ENCODE results near the gene ARHGEF28.

- TF ChIP-seq CTCF (IDR thresholded peaks at IDR 0.05; ENCODE audit: insufficient read depth, low read depth, low read length): no peak
- TF ChIP-seq EZH2 (IDR thresholded peaks at IDR 0.05; ENCODE audit: insufficient read depth, low read length): no peak
Measured at GRCh38 chr5:73781107-73781768, 155.2 kb downstream of the ARHGEF28 start.
